ENCODE measurements around the gene C2CD4C. TPM values are rescaled to one million over a fixed set of nuclear protein-coding genes. Genes with fewer than 3 reads are reported as not detected.
A peak's percentile ranks its signal among the peaks of the same experiment; 100 is the strongest.

The C2CD4C gene
- polyA plus RNA-seq, 1 donor (not counting 4 experiments of a cell fraction or from before 2014, with no cell fraction given): 1.6 TPM

DNA sequence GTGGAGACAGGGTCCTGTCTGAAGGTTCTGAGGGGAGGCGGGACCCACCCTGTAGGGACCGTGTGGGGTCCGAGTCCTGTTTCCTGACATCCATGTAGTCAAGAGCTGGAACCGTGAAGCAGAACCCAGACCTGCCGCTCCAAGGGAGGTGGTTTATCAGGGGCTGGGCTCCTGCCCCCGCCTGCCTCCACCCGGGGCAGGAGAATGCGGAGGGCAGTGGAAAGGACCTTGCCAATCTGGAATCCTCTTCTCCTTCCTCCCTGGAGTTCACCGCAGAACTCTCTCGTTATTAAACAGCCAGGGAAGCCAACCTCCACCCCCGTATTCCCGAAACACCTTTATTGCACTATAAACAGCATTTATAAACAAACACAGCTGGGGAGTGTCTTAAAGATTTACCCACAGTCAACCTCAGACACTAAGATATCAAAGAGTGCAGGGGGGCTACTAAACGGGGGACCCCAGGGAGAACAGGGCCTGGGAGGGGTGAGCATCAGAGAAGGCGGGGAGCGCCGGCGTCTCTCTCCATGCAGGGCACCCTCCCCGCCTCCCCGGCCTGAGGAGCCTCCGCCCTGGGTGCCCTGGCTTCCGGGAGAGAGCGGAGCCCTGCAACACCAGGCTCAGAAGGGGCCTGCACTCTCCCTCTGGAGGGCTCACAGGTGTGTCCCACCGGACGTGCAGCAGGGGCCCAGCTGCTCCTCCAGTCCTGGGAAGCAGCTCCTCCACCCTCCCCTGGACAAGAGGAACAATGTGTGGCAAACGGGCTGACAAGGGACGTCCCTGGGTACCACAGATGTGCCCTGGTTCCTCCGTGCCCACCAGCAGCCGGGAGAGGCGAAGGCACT, 3.6 kb downstream of the C2CD4C start:
- H3K36me3 ChIP-seq (ENCODE audit: control insufficient read depth in 2 of 2, extremely low read depth in 1 of 2, insufficient read depth in 2 of 2, low read length in 2 of 2): no peaks in the 10 kb centered on the region
- FAIRE-seq (no peak), DNase-seq (ENCODE audit: low read depth, low spot score) (no peak)
- peak overlapping the region; percentile 37 for H2AFZ ChIP-seq (ENCODE audit: control insufficient read depth, low read length)
- H3K9me1 ChIP-seq (ENCODE audit: control insufficient read depth, extremely low read depth, insufficient read depth, low read length): no peaks in the 10 kb centered on the region
- H4K20me1 ChIP-seq (ENCODE audit: control insufficient read depth, extremely low read depth, insufficient read depth, low read length): no peaks in the 10 kb centered on the region
- no peak overlapping the region for H3K9ac ChIP-seq (ENCODE audit: control insufficient read depth, extremely low read depth, insufficient read depth, low read length)
- H3K4me1 ChIP-seq (ENCODE audit: control insufficient read depth, extremely low read depth, insufficient read depth, low read length): peaks cover 4% of the 10 kb centered on the region
- H3K4me2 ChIP-seq (ENCODE audit: control insufficient read depth, extremely low read depth, insufficient read depth, low read depth, low read length): peak overlapping the region; percentile 54
- dilution Hi-C loops (cut with MboI; ENCODE audit: extremely low pct_ligation_motif_present, low sequenced_read_pairs): no loop called here
- H3K9me3 ChIP-seq (ENCODE audit: control insufficient read depth, low read depth, low read length): no peaks in the 10 kb centered on the region
- H3K27ac ChIP-seq (ENCODE audit: control insufficient read depth, insufficient read depth, low read length): no peak overlapping the region
- H3K27me3 ChIP-seq (ENCODE audit: control insufficient read depth, extremely low read depth, insufficient read depth, low read length): peaks cover 19% of the 10 kb centered on the region
- no peak overlapping the region for H3K4me3 ChIP-seq (ENCODE audit: control insufficient read depth in 2 of 3, extremely low read depth in 1 of 3, insufficient read depth in 2 of 3, low read depth in 1 of 3, low read length in 3 of 3)
- TF ChIP-seq, protein P1, sequence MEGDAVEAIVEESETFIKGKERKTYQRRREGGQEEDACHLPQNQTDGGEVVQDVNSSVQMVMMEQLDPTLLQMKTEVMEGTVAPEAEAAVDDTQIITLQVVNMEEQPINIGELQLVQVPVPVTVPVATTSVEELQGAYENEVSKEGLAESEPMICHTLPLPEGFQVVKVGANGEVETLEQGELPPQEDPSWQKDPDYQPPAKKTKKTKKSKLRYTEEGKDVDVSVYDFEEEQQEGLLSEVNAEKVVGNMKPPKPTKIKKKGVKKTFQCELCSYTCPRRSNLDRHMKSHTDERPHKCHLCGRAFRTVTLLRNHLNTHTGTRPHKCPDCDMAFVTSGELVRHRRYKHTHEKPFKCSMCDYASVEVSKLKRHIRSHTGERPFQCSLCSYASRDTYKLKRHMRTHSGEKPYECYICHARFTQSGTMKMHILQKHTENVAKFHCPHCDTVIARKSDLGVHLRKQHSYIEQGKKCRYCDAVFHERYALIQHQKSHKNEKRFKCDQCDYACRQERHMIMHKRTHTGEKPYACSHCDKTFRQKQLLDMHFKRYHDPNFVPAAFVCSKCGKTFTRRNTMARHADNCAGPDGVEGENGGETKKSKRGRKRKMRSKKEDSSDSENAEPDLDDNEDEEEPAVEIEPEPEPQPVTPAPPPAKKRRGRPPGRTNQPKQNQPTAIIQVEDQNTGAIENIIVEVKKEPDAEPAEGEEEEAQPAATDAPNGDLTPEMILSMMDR (optimal IDR thresholded peaks at IDR 0.05 in 1 of 3, IDR thresholded peaks at IDR 0.05 in 1 of 3, conservative IDR thresholded peaks at IDR 0.05 in 1 of 3; ENCODE audit: extremely low read depth in 1 of 3, insufficient read depth in 2 of 3, low read length in 3 of 3): no peak
- TF ChIP-seq EZH2 (IDR thresholded peaks at IDR 0.05; ENCODE audit: low read length): no peak
- no peaks in the 10 kb centered on the region for H3K79me2 ChIP-seq (ENCODE audit: control insufficient read depth, insufficient read depth, low read length)

DNA sequence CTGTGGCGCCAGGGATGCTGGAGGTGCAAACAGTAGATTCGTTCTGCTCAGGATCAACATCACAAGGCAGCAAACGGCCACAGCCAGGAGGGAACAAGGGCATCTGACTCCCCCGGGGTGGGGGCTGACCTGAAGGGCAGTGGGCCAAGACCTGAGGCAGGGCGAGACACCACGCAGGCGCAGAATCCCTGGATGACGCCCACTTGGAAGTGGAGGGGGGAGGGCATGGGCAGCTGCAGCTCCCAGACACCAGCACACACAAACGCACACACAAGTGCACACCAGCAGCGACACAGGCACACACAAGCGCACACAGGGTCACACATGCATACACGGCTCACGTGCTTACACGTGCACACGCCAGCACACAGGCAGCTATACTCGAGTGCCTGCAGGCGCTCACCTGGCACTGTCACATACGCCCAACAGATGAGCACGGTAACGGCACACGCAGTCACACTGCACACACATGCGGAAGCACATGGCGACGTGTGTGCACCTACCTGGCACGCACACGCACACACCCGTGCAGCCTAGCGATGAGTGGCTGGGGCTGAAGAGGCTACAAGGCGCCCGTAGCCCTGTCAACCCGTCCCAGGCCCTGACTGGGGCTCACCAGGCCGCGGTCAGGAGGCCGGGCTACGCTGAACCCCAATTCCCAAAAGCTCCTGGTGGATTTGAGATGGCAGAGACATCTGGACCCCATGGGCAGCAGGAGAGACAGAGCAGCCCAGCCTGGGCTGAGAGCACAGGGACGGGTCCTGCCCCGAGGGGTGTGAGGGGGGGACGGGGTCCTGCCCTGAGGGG, 5.5 kb downstream of the C2CD4C start:
- peaks cover 6% of the 10 kb centered on the region for H3K27me3 ChIP-seq (ENCODE audit: control insufficient read depth, extremely low read depth, insufficient read depth, low read length)
- dilution Hi-C loops (cut with MboI; ENCODE audit: extremely low pct_ligation_motif_present, low sequenced_read_pairs): no loop called here
- TF ChIP-seq EZH2 (IDR thresholded peaks at IDR 0.05; ENCODE audit: low read length): no peak
- TF ChIP-seq, protein P1 (optimal IDR thresholded peaks at IDR 0.05 in 1 of 3, IDR thresholded peaks at IDR 0.05 in 1 of 3, conservative IDR thresholded peaks at IDR 0.05 in 1 of 3; ENCODE audit: extremely low read depth in 1 of 3, insufficient read depth in 2 of 3, low read length in 3 of 3): no peak
- H3K9ac ChIP-seq (ENCODE audit: control insufficient read depth, extremely low read depth, insufficient read depth, low read length): no peak overlapping the region
- no peak for FAIRE-seq
- H3K79me2 ChIP-seq (ENCODE audit: control insufficient read depth, insufficient read depth, low read length): no peaks in the 10 kb centered on the region
- no peak overlapping the region for H2AFZ ChIP-seq (ENCODE audit: control insufficient read depth, low read length)
- no peaks in the 10 kb centered on the region for H3K4me1 ChIP-seq (ENCODE audit: control insufficient read depth, extremely low read depth, insufficient read depth, low read length)
- no peaks in the 10 kb centered on the region for H4K20me1 ChIP-seq (ENCODE audit: control insufficient read depth, extremely low read depth, insufficient read depth, low read length)
- no peaks in the 10 kb centered on the region for H3K36me3 ChIP-seq (ENCODE audit: control insufficient read depth in 2 of 2, extremely low read depth in 1 of 2, insufficient read depth in 2 of 2, low read length in 2 of 2)
- H3K4me2 ChIP-seq (ENCODE audit: control insufficient read depth, extremely low read depth, insufficient read depth, low read depth, low read length): no peak overlapping the region
- DNase-seq (ENCODE audit: low read depth, low spot score): no peak
- no peak overlapping the region for H3K4me3 ChIP-seq (ENCODE audit: control insufficient read depth in 2 of 3, extremely low read depth in 1 of 3, insufficient read depth in 2 of 3, low read depth in 1 of 3, low read length in 3 of 3)
- no peaks in the 10 kb centered on the region for H3K9me3 ChIP-seq (ENCODE audit: control insufficient read depth, low read depth, low read length)
- no peak overlapping the region for H3K27ac ChIP-seq (ENCODE audit: control insufficient read depth, insufficient read depth, low read length)
- no peaks in the 10 kb centered on the region for H3K9me1 ChIP-seq (ENCODE audit: control insufficient read depth, extremely low read depth, insufficient read depth, low read length)

Measured in keratinocyte (primary cell).